ENCODE results near the gene RICTOR. TPM values are rescaled to one million over a fixed set of nuclear protein-coding genes. Genes with fewer than 3 reads are reported as not detected.

The RICTOR gene
- total RNA-seq, 1 experiment from 2014 or later = 41.1 TPM

DNA sequence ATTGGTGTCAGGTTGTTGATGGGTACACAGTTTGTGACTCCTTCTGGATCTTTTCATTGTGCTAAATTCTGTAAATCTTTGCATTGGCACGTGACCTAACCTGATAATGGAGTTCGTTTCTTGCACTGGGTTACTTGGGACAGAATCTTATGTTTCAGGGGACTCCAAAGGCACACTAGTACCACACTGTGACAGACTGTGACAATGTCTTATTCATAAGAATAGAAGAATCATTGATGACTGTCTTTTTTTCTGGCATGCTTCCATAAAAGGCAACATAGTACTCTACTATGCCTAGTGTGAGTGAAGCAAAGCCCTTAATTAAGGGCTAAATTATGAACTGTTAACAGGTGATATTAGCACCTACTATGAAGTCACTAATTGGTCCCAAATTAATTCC lies 35.4 kb upstream of the RICTOR start:
- DNase-seq = no peak
- CTCF ChIA-PET = no interaction called here
- Mint-ChIP-seq H3K36me3 (ENCODE audit: insufficient read depth, unreplicated experiment) (no peaks in the 10 kb centered on the region), H3K27me3 (ENCODE audit: unreplicated experiment) (no peaks in the 10 kb centered on the region), H3K9me3 (ENCODE audit: low read depth, unreplicated experiment) (no peaks in the 10 kb centered on the region), H3K4me1 (ENCODE audit: low read depth, unreplicated experiment) (peaks cover 1% of the 10 kb centered on the region), H3K4me3 (ENCODE audit: low read depth, unreplicated experiment) (no peak overlapping the region), H3K27ac (ENCODE audit: unreplicated experiment) (no peak overlapping the region)
- BruUV-seq (replicated peaks) = no TSS peak
- intact Hi-C loops (cut with micrococcal nuclease; ENCODE audit: unreplicated experiment) = loop anchor here (10.0 kb wide), 1 partner anchor 105 kb away; no protein-coding TSS in a partner anchor
- TF ChIP-seq, protein P1, sequence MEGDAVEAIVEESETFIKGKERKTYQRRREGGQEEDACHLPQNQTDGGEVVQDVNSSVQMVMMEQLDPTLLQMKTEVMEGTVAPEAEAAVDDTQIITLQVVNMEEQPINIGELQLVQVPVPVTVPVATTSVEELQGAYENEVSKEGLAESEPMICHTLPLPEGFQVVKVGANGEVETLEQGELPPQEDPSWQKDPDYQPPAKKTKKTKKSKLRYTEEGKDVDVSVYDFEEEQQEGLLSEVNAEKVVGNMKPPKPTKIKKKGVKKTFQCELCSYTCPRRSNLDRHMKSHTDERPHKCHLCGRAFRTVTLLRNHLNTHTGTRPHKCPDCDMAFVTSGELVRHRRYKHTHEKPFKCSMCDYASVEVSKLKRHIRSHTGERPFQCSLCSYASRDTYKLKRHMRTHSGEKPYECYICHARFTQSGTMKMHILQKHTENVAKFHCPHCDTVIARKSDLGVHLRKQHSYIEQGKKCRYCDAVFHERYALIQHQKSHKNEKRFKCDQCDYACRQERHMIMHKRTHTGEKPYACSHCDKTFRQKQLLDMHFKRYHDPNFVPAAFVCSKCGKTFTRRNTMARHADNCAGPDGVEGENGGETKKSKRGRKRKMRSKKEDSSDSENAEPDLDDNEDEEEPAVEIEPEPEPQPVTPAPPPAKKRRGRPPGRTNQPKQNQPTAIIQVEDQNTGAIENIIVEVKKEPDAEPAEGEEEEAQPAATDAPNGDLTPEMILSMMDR (IDR thresholded peaks at IDR 0.05; ENCODE audit: unreplicated experiment) = no peak

DNA sequence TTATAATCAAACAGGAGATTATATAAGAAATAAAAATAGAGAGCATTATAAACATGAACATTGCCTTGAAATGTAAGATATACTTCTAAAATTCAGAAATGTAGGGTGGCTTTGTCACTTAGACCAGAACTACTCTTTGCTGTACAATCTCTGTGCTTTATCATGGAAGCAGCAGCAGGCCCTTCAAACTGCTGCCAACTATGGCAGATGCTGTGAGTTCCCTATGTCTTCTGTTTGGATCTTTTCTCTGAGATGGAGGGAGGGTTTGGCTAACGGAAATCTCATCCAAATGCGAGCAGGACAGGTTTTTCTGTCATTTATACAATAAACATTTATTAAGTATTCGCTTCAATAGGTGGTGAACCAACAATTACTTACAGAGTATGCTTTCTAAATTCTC lies 34.8 kb upstream of the RICTOR start:
- no TSS peak for BruUV-seq (replicated peaks)
- no peak for DNase-seq
- intact Hi-C loops (cut with micrococcal nuclease; ENCODE audit: unreplicated experiment) = loop anchor here (10.0 kb wide), 1 partner anchor 104 kb away; no protein-coding TSS in a partner anchor
- no peak overlapping the region for H3K4me3 Mint-ChIP-seq (ENCODE audit: low read depth, unreplicated experiment)
- CTCF ChIA-PET = no interaction called here
- TF ChIP-seq, protein P1 (IDR thresholded peaks at IDR 0.05; ENCODE audit: unreplicated experiment) = no peak
- no peaks in the 10 kb centered on the region for H3K9me3 Mint-ChIP-seq (ENCODE audit: low read depth, unreplicated experiment)
- no peaks in the 10 kb centered on the region for H3K36me3 Mint-ChIP-seq (ENCODE audit: insufficient read depth, unreplicated experiment)
- no peak overlapping the region for H3K27ac Mint-ChIP-seq (ENCODE audit: unreplicated experiment)
- peaks cover 7% of the 10 kb centered on the region for H3K4me1 Mint-ChIP-seq (ENCODE audit: low read depth, unreplicated experiment)
- no peaks in the 10 kb centered on the region for H3K27me3 Mint-ChIP-seq (ENCODE audit: unreplicated experiment)

DNA sequence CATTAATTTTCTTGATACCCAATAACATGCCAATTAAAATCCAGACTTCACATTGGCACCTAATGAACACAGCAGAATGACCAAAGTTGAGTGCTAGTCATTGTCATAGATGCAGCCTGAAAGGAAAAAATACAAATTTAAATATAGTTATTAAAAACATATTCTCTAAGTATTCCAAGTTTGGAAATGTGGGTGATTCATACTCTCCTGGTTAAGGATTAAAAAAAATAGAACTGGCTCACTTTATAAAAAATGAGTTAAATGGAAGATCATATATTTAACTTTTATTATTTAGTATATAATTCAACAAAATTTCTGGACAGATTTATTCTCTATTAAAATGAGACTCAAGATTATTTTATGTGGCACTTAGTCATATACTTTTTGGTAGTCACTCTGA lies 33.2 kb upstream of the RICTOR start:
- no peak overlapping the region for H3K27ac Mint-ChIP-seq (ENCODE audit: unreplicated experiment)
- intact Hi-C loops (cut with micrococcal nuclease; ENCODE audit: unreplicated experiment) = loop anchor here (10.0 kb wide), 1 partner anchor 103 kb away; no protein-coding TSS in a partner anchor
- CTCF ChIA-PET = no interaction called here
- H3K4me1 Mint-ChIP-seq (ENCODE audit: low read depth, unreplicated experiment) = peaks cover 24% of the 10 kb centered on the region
- H3K9me3 Mint-ChIP-seq (ENCODE audit: low read depth, unreplicated experiment) = no peaks in the 10 kb centered on the region
- TF ChIP-seq, protein P1 (IDR thresholded peaks at IDR 0.05; ENCODE audit: unreplicated experiment) = no peak
- BruUV-seq (replicated peaks) = no TSS peak
- no peaks in the 10 kb centered on the region for H3K27me3 Mint-ChIP-seq (ENCODE audit: unreplicated experiment)
- H3K36me3 Mint-ChIP-seq (ENCODE audit: insufficient read depth, unreplicated experiment) = no peaks in the 10 kb centered on the region
- no peak for DNase-seq
- no peak overlapping the region for H3K4me3 Mint-ChIP-seq (ENCODE audit: low read depth, unreplicated experiment)

DNA sequence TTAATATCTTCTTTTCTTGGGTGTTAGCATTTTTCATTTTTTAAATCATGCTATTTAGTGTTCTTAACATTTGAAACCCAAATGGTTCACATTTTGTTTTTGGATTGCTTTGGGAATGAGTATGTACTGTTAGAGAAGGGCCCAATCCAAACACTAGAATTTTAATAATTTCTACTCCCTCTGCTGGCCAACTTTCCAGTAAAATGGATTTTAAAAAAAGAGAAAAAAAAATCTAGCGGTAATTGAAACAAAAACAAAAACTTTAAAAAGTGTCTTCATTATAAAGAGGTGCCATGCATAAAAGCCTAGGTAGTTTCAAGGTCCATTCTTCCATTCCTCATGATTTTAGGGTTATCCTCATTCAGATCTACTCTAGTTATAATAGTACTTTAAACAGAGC lies 32.1 kb upstream of the RICTOR start:
- intact Hi-C loops (cut with micrococcal nuclease; ENCODE audit: unreplicated experiment) = loop anchor here (10.0 kb wide), 1 partner anchor 102 kb away; no protein-coding TSS in a partner anchor
- CTCF ChIA-PET = no interaction called here
- no peak for DNase-seq
- TF ChIP-seq, protein P1 (IDR thresholded peaks at IDR 0.05; ENCODE audit: unreplicated experiment) = no peak
- Mint-ChIP-seq H3K36me3 (ENCODE audit: insufficient read depth, unreplicated experiment) (no peaks in the 10 kb centered on the region), H3K4me1 (ENCODE audit: low read depth, unreplicated experiment) (peaks cover 34% of the 10 kb centered on the region), H3K9me3 (ENCODE audit: low read depth, unreplicated experiment) (no peaks in the 10 kb centered on the region), H3K4me3 (ENCODE audit: low read depth, unreplicated experiment) (no peak overlapping the region), H3K27ac (ENCODE audit: unreplicated experiment) (no peak overlapping the region), H3K27me3 (ENCODE audit: unreplicated experiment) (no peaks in the 10 kb centered on the region)
- BruUV-seq (replicated peaks) = no TSS peak
